ENCODE results near the gene LYPD6B.

LYPD6B gene

DNA sequence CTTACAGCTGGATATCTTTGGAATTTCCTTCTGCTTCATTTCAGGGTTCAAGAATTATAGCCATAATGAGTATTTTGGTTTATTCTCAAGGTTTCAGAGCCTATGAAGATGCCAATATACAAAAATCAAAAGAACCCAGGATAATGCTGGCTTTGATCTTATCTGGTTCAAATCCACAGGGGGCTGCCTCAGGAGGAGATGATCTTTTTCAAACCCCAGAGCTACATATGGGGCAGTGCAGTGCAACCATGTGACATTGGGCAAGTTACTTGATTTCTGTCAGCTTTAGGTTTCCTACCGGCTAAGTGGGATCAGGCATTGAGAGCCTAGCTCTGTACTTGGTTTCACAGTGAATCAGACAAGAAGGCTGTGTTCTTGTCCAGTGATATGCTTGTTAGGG, 23.0 kb upstream of the LYPD6B start:
- TF ChIP-seq, protein P1, sequence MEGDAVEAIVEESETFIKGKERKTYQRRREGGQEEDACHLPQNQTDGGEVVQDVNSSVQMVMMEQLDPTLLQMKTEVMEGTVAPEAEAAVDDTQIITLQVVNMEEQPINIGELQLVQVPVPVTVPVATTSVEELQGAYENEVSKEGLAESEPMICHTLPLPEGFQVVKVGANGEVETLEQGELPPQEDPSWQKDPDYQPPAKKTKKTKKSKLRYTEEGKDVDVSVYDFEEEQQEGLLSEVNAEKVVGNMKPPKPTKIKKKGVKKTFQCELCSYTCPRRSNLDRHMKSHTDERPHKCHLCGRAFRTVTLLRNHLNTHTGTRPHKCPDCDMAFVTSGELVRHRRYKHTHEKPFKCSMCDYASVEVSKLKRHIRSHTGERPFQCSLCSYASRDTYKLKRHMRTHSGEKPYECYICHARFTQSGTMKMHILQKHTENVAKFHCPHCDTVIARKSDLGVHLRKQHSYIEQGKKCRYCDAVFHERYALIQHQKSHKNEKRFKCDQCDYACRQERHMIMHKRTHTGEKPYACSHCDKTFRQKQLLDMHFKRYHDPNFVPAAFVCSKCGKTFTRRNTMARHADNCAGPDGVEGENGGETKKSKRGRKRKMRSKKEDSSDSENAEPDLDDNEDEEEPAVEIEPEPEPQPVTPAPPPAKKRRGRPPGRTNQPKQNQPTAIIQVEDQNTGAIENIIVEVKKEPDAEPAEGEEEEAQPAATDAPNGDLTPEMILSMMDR (IDR thresholded peaks at IDR 0.05; ENCODE audit: unreplicated experiment in 3 of 3): no peak
- Mint-ChIP-seq H3K4me1 (peaks cover 37% of the 10 kb centered on the region), H3K27me3 (ENCODE audit: low read depth) (no peaks in the 10 kb centered on the region), H3K4me3 (no peak overlapping the region), H3K9me3 (no peaks in the 10 kb centered on the region), H3K36me3 (ENCODE audit: low read depth) (peaks cover 11% of the 10 kb centered on the region), H3K27ac (peak overlapping the region in 1 of 3 experiments; percentile 26)

DNA sequence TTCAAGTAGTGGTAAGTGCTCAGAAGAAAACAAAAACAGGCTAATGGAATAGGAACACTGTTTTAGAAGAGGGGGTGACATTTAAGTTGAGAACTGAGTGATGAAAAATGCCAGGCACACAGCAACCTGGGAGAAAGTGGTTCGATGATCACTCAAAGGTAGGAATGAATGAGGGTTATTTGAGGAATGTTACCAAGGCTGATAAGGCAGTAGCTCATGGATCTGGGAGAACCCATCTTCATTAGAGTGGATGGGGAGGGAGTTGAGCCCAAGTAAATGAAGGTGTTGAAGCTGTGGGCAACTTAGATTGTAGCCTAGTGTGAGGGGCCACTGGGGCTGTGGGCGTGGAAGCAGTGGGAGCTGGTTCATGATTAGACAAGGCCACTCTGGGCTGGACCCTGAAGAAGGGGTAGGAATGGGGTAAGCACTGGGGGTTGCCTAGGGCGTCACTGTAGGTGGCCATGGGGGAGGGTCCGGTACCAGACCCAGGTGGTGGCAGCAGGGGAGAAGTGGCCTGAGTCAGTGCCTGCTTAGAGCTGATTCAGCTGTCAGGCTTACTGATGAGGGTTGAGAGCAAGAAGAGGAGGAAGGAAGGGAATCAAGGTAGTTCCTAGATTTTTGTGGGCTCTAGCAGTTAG, 22.5 kb upstream of the LYPD6B start:
- Mint-ChIP-seq H3K27ac (peak overlapping the region in 1 of 3 experiments; percentile 26), H3K36me3 (ENCODE audit: low read depth) (peaks cover 11% of the 10 kb centered on the region), H3K4me3 (no peak overlapping the region), H3K4me1 (peaks cover 37% of the 10 kb centered on the region), H3K27me3 (ENCODE audit: low read depth) (no peaks in the 10 kb centered on the region), H3K9me3 (no peaks in the 10 kb centered on the region)
- TF ChIP-seq, protein P1 (IDR thresholded peaks at IDR 0.05; ENCODE audit: unreplicated experiment in 3 of 3): no peak

- TF ChIP-seq, protein P1 (IDR thresholded peaks at IDR 0.05; ENCODE audit: unreplicated experiment in 3 of 3): peak; percentile 87 to 93 (median 88)
- Mint-ChIP-seq H3K4me3 (no peak overlapping the region), H3K4me1 (peaks cover 48% of the 10 kb centered on the region), H3K27ac (peak overlapping the region in 1 of 3 experiments; percentile 5), H3K9me3 (no peaks in the 10 kb centered on the region), H3K36me3 (ENCODE audit: low read depth) (peaks cover under 1% of the 10 kb centered on the region), H3K27me3 (ENCODE audit: low read depth) (no peaks in the 10 kb centered on the region)
Observed at GRCh38 chr2:149017116-149017985, 21.1 kb upstream of the LYPD6B start.

DNA sequence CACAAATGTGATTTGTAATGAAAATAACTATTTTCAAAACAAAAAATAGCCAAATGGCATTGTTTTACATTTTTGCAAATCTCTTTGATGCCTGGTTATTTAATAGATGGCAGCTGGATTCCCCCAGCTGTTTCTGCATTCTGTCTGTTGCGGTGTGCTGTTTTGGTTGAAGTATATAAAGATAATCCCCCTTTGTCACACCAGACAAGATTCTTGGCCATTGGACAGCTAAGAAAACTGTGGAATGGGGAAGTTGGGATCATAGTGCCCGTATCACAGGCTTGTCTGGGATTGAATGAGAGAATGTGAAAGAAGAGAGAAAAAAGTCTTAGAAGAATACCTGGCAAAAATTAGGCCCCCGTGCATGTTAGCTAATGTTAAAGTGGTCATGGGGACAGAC, 19.5 kb upstream of the LYPD6B start:
- H3K4me1 Mint-ChIP-seq: peaks cover 48% of the 10 kb centered on the region
- H3K4me3 Mint-ChIP-seq: no peak overlapping the region
- no peaks in the 10 kb centered on the region for H3K9me3 Mint-ChIP-seq
- H3K27me3 Mint-ChIP-seq (ENCODE audit: low read depth): no peaks in the 10 kb centered on the region
- no peaks in the 10 kb centered on the region for H3K36me3 Mint-ChIP-seq (ENCODE audit: low read depth)
- peak overlapping the region; percentile 25 to 31 (median 26) for H3K27ac Mint-ChIP-seq
- TF ChIP-seq, protein P1 (IDR thresholded peaks at IDR 0.05; ENCODE audit: unreplicated experiment in 3 of 3): no peak

GRCh38 chr2:149019768-149020167, 18.7 kb upstream of the LYPD6B start:
- peaks cover 53% of the 10 kb centered on the region for H3K4me1 Mint-ChIP-seq
- no peak overlapping the region for H3K27ac Mint-ChIP-seq
- H3K36me3 Mint-ChIP-seq (ENCODE audit: low read depth): no peaks in the 10 kb centered on the region
- no peaks in the 10 kb centered on the region for H3K9me3 Mint-ChIP-seq
- TF ChIP-seq, protein P1 (IDR thresholded peaks at IDR 0.05; ENCODE audit: unreplicated experiment in 3 of 3): no peak
- no peak overlapping the region for H3K4me3 Mint-ChIP-seq
- H3K27me3 Mint-ChIP-seq (ENCODE audit: low read depth): no peaks in the 10 kb centered on the region
